Measurements from ENCODE around the gene ZBTB21. TPM values are rescaled to one million over a fixed set of nuclear protein-coding genes. Genes with fewer than 3 reads are reported as not detected.

Gene ZBTB21
- total and polyA plus RNA-seq, 9 of the 15 experiments (the other 6 are each of a cell fraction or from before 2014, with no cell fraction given) = 2.2 to 15.2 (median 8.7) TPM

DNA sequence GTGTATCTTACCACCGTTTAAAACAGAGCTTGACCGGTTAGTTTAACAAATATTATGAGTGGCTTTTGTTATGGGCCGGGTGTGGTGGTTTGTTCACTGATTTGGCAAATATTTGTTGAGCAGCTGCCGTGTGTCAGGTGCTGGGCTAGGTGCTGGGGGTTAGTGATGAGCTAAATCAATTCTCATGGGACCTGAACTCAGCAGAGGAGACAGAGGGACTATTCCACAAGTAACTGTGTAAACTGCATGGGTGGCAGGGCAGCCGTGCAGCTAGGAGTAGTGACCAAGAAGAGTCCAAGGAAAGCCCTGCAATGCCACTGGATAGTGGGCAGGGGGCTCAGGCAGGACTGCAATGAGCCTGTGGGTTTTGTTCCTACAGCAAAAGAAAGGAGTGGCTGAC, 45.1 kb downstream of the ZBTB21 start (continued):
- TF ChIP-seq, protein P1, sequence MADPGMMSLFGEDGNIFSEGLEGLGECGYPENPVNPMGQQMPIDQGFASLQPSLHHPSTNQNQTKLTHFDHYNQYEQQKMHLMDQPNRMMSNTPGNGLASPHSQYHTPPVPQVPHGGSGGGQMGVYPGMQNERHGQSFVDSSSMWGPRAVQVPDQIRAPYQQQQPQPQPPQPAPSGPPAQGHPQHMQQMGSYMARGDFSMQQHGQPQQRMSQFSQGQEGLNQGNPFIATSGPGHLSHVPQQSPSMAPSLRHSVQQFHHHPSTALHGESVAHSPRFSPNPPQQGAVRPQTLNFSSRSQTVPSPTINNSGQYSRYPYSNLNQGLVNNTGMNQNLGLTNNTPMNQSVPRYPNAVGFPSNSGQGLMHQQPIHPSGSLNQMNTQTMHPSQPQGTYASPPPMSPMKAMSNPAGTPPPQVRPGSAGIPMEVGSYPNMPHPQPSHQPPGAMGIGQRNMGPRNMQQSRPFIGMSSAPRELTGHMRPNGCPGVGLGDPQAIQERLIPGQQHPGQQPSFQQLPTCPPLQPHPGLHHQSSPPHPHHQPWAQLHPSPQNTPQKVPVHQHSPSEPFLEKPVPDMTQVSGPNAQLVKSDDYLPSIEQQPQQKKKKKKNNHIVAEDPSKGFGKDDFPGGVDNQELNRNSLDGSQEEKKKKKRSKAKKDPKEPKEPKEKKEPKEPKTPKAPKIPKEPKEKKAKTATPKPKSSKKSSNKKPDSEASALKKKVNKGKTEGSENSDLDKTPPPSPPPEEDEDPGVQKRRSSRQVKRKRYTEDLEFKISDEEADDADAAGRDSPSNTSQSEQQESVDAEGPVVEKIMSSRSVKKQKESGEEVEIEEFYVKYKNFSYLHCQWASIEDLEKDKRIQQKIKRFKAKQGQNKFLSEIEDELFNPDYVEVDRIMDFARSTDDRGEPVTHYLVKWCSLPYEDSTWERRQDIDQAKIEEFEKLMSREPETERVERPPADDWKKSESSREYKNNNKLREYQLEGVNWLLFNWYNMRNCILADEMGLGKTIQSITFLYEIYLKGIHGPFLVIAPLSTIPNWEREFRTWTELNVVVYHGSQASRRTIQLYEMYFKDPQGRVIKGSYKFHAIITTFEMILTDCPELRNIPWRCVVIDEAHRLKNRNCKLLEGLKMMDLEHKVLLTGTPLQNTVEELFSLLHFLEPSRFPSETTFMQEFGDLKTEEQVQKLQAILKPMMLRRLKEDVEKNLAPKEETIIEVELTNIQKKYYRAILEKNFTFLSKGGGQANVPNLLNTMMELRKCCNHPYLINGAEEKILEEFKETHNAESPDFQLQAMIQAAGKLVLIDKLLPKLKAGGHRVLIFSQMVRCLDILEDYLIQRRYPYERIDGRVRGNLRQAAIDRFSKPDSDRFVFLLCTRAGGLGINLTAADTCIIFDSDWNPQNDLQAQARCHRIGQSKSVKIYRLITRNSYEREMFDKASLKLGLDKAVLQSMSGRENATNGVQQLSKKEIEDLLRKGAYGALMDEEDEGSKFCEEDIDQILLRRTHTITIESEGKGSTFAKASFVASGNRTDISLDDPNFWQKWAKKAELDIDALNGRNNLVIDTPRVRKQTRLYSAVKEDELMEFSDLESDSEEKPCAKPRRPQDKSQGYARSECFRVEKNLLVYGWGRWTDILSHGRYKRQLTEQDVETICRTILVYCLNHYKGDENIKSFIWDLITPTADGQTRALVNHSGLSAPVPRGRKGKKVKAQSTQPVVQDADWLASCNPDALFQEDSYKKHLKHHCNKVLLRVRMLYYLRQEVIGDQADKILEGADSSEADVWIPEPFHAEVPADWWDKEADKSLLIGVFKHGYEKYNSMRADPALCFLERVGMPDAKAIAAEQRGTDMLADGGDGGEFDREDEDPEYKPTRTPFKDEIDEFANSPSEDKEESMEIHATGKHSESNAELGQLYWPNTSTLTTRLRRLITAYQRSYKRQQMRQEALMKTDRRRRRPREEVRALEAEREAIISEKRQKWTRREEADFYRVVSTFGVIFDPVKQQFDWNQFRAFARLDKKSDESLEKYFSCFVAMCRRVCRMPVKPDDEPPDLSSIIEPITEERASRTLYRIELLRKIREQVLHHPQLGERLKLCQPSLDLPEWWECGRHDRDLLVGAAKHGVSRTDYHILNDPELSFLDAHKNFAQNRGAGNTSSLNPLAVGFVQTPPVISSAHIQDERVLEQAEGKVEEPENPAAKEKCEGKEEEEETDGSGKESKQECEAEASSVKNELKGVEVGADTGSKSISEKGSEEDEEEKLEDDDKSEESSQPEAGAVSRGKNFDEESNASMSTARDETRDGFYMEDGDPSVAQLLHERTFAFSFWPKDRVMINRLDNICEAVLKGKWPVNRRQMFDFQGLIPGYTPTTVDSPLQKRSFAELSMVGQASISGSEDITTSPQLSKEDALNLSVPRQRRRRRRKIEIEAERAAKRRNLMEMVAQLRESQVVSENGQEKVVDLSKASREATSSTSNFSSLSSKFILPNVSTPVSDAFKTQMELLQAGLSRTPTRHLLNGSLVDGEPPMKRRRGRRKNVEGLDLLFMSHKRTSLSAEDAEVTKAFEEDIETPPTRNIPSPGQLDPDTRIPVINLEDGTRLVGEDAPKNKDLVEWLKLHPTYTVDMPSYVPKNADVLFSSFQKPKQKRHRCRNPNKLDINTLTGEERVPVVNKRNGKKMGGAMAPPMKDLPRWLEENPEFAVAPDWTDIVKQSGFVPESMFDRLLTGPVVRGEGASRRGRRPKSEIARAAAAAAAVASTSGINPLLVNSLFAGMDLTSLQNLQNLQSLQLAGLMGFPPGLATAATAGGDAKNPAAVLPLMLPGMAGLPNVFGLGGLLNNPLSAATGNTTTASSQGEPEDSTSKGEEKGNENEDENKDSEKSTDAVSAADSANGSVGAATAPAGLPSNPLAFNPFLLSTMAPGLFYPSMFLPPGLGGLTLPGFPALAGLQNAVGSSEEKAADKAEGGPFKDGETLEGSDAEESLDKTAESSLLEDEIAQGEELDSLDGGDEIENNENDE (IDR thresholded peaks at IDR 0.05; ENCODE audit: low read depth, low read length) = no peak
- no peak for TF ChIP-seq MED1 (CRISPR knock-in tag; IDR thresholded peaks at IDR 0.05; ENCODE audit: borderline replicate concordance)

All from K562 (cell line).